ENCODE measurements around the gene MRPS26. TPM values are rescaled to one million over a fixed set of nuclear protein-coding genes. Genes with fewer than 3 reads are reported as not detected.
A peak's percentile ranks its signal among the peaks of the same experiment; 100 is the strongest.

Gene MRPS26
- total RNA-seq, 2 donors from 2014 or later, result 28.0 to 29.0 TPM

GRCh38 chr20:3068986-3069900, 23.4 kb downstream of the MRPS26 start:
- WGBS, 2 donors, result 77 to 79% methylated on average over 7 to 8 of the region's 8 CpGs
- no peak for ATAC-seq
- no peak for DNase-seq
- Histone ChIP-seq H3K9me3 (no peaks in the 10 kb centered on the region), H3K36me3 (replicated peaks in 1 of 2; ENCODE audit: insufficient read depth in 1 of 2, low read depth in 2 of 2) (no peaks in the 10 kb centered on the region), H3K4me3 (no peak overlapping the region), H3K27ac (no peak overlapping the region), H3K4me1 (peaks cover 12% of the 10 kb centered on the region), H3K27me3 (peaks cover 0 to 15% of the 10 kb centered on the region in 2 donors)
- intact Hi-C loops (cut with DNase I), result no loop called here
- TF ChIP-seq CTCF (IDR thresholded peaks at IDR 0.05) (peak in 1 of 7 experiments; percentile 9), POLR2A (IDR thresholded peaks at IDR 0.05) (no peak)

DNA sequence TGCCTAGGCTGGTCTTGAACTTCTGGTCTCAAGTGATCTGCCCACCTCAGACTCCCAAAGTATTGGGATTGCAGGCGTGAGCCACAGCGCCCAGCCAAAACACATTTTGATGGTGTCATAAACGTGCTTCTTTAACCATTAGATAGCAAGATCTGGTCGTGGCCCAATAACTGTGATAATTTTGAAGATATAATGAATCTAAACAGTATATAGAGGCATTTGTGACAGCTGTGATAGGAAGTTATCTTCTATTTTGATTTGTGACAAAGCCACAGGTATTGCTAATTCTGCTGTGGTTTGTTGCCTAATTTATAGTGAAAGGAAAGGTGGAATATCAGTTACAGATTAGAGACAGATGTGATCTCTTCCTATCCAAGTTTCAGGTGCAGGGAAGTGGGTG, 24.9 kb downstream of the MRPS26 start:
- DNase-seq (no peak), ATAC-seq (no peak)
- H3K36me3 ChIP-seq (replicated peaks in 1 of 2; ENCODE audit: insufficient read depth in 1 of 2, low read depth in 2 of 2), result no peaks in the 10 kb centered on the region
- 77 to 81% methylated on average over 4 of the region's 4 CpGs for WGBS, 2 donors
- H3K4me1 ChIP-seq, result peaks cover 12% of the 10 kb centered on the region
- TF ChIP-seq POLR2A (IDR thresholded peaks at IDR 0.05), result no peak
- intact Hi-C loops (cut with DNase I), result no loop called here
- peaks cover 0 to 15% of the 10 kb centered on the region in 2 donors for H3K27me3 ChIP-seq
- no peak overlapping the region for H3K27ac ChIP-seq
- no peak overlapping the region for H3K4me3 ChIP-seq
- H3K9me3 ChIP-seq, result no peaks in the 10 kb centered on the region

GRCh38 chr20:3071266-3071609, 25.4 kb downstream of the MRPS26 start:
- no peak overlapping the region for H3K4me3 ChIP-seq
- no peaks in the 10 kb centered on the region for H3K36me3 ChIP-seq (replicated peaks in 1 of 2; ENCODE audit: insufficient read depth in 1 of 2, low read depth in 2 of 2)
- H3K27ac ChIP-seq, result no peak overlapping the region
- peaks cover 0 to 15% of the 10 kb centered on the region in 2 donors for H3K27me3 ChIP-seq
- TF ChIP-seq CTCF (IDR thresholded peaks at IDR 0.05), result no peak
- TF ChIP-seq POLR2A (IDR thresholded peaks at IDR 0.05), result no peak
- 60 to 75% methylated on average over 15 of the region's 16 CpGs for WGBS, 2 donors
- peaks cover 12% of the 10 kb centered on the region for H3K4me1 ChIP-seq
- no peaks in the 10 kb centered on the region for H3K9me3 ChIP-seq
- ATAC-seq (no peak), DNase-seq (no peak)
- intact Hi-C loops (cut with DNase I), result no loop called here

GRCh38 chr20:3071610-3072529, 26.0 kb downstream of the MRPS26 start, which contains the start of gene OXT:
Gene OXT (plus strand): TSS chr20:3071620. CDS start chr20:3071656, 36 bp downstream.
- no peak within 1 kb of the TSS for H3K27ac ChIP-seq
- ATAC-seq, result peak; percentile 21
- peaks cover 0 to 15% of the 10 kb centered on the region in 2 donors for H3K27me3 ChIP-seq
- intact Hi-C loops (cut with DNase I), result no loop called here
- H3K36me3 ChIP-seq (replicated peaks in 1 of 2; ENCODE audit: insufficient read depth in 1 of 2, low read depth in 2 of 2), result no peaks in the 10 kb centered on the region
- 12 to 36% methylated on average over 27 to 51 of the region's 95 CpGs for WGBS, 2 donors
- TF ChIP-seq CTCF (IDR thresholded peaks at IDR 0.05) (no peak), POLR2A (IDR thresholded peaks at IDR 0.05) (no peak)
- peak in 2 of 4 donors; percentile 35 to 38 for DNase-seq
- no peaks in the 10 kb centered on the region for H3K9me3 ChIP-seq
- H3K4me1 ChIP-seq, result peaks cover 12% of the 10 kb centered on the region
- H3K4me3 ChIP-seq, result peak within 1 kb of the TSS in 1 of 2 donors; percentile 11
